HG03571 (cell line): ENCODE data around the gene TSPAN12.

ENCODE experiments used
- ATAC-seq: cut with Tn5 transposase; IDR thresholded peaks from one replicate; pipeline ENCODE4 v1.9.1; 2021; ENCODE audit not compliant: unreplicated experiment

Gene TSPAN12

DNA sequence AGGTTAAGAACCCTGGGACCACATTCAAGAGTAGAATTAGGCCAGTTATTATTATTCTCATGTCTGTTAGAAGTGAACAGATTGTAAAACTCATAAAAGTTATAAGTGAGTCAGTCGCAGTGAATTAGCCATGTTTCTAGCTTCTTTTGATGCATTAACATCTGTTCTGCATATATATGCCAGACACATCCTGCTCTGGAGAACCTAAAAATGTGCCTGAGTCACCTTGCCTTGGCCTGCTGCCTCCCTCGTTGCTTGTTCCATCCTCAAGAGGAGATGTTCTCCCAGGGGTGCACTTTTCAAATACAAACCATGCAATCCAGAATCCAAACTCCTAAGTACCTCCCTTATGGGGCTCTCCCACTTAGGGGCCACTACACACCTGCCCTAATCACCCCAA, 14.8 kb downstream of the TSPAN12 start:
- ATAC-seq, result no peak

DNA sequence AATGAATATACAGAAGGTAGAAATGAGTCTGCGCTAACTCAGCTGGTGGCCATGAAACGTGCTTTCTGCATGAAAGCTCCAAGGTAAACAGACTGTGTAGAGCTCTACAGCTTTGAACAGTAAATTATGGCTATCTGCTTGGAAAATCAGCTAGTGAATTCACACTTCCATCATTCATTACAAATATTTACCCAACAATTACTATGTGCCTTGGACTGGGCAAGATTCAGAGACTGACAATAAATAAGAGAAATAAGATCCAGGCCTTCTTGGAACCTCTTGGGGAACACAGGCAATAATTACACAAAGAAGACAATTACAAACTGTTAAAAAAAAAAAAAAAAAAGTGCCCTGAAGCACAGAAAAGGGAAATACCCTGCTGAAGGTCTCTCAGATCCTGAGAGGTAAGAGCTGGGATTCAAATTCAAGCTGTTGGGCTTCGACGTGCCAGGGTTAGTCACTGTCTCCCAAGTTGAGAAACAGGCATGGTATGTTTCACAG, 15.8 kb downstream of the TSPAN12 start:
- no peak for ATAC-seq

DNA sequence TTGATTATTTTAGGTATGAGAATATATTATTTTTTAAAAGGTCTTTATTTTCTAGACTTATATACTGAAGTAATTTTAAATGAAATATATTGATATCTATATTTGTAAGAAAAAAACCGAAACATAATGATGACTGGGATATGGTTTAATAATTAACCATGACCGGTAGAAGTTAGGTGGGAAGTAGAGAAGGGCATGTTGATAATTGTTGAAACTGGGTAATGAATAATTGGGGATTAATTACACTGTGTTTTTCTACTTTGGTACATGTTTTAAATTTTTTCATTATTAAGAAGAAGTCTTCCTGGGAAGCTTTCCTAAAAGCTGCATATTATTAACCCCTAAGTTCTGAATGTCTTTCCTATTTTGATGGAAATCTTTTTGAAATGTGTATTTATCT, 16.3 kb downstream of the TSPAN12 start:
- ATAC-seq, result no peak

DNA sequence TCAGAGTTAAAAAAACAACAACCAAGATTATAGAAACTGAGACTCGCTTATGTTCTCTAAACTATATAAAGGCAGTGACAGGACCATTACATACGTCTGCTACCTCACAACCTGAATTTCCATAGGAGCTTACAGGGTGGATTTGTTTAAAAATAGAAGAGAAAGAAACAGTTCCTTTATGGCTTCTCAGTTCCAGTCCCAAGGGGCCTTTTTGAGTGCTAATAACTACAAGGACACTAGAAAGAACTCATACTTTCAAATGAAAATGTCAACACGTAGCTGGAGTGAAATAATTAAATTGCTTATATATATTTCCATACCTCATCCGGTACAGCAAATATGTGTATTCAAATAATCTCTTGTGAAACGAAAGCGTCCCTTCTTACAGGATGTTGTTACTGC, 19.7 kb downstream of the TSPAN12 start:
- no peak for ATAC-seq

DNA sequence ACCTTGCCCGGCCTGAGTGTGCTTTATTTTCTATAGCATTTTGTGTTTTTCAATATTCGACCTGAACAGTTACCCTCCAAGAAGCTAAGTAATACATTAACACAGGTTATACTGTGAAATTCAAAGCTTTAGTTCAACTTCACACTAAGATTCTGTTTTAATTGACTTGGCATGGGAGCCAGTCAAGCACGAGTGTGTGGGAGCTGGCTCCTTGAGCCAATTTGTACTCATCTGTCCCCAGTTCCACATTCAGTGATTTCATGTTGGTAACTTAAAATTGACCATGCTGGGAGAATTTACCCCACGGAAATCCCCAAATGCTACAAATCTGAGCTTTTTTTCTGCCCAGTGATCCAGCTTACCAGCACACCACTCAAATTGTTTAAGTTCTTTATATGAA, 20.3 kb downstream of the TSPAN12 start:
- peak; percentile 40 for ATAC-seq

DNA sequence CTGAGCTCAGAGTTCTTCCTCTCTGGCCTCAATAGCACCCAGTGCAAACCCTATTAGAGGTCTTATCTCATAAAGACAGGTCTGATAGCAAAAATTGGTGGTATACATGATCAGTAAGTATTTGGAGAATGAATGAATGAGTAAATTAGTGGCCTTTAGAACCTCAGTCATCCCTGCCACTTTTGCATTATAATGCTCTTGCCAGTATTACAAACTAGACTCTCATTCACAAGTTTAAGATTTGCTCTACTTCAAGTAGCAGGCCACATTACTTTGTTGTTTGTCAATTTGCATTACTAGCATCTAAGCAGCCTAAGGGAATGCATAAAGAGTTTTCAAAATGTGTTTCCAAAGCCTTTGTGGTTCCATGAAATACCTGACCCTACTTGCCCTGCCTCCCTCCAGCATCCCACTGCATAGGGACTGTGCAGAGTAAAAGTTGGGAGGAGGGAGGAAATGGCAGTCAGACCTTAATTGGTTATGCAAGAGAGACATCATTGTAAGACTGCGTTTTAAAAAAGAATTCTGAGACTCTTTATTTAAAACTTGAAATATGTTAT, 21.3 kb downstream of the TSPAN12 start:
- no peak for ATAC-seq

DNA sequence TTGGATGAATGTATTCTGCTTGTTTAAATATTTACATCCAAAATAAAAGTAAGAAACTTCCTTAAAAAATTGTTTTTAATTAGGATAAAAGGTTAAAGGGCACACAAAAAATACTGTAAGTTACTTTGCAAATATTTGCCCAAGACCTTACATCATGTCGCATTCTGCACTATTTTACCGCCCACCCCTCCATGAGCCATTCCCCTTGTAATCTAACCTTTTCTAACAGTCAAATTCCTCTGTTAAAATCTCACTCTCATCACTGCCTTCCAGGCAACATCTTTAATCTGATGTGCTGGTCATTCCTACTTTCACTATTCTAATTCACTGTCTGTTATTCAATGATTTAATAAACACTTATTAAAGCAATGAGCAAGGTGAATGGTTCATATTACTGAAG, 23.2 kb downstream of the TSPAN12 start:
- ATAC-seq, result no peak

DNA sequence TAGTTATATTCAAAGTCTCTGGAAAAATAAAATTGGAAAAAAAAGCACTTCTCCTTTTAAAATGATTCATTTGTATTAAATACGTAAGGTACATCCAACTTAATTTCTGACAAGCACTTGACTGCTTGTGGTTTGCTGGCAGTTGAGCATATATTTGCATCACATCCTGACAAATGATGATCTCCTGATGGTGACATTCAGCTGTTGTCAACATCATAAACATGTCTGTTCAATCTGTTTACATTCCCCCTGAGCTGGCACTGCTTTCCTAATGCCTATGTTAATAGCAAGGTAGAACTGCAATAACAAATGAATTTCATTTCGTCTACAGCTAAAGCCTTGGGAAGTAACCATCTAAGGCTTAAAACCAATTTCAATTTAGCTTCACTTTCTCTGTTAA, 24.4 kb downstream of the TSPAN12 start:
- no peak for ATAC-seq

DNA sequence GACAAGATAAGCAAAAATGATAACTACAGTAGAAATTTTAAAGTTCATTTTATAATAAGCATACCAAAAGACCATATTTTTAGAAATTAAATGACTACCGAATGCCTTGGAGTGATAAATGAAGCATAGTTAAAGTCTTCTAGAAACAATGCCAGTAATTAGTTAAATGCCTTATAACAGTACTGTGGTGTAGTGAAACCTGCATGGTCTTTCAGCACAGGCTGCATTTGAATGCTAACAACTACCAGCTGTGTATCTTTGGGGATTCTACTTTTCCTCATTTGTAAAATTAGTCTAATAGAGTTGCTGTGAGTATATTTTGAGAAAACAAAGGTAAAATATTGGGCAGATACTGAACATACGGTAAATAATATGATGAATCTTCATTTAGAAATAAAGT, 25.1 kb downstream of the TSPAN12 start:
- ATAC-seq, result no peak

DNA sequence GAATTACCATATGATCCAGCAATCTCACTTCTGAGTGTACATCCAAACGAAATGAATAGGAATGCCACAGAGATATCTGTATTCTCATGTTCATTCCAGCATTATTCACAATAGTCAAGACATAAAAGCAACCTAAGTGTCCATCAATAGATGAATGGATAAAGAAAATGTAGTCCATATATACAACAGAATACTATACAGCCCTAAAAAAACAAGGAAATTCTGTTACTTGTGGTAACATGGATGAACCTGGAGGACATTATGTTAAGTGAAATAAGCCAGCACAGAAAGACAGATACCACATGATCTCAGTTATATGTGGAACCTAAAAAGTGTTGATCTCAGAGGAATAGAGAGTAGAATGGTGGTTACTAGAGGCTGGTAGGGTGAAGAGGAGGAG, 26.7 kb downstream of the TSPAN12 start:
- no peak for ATAC-seq

DNA sequence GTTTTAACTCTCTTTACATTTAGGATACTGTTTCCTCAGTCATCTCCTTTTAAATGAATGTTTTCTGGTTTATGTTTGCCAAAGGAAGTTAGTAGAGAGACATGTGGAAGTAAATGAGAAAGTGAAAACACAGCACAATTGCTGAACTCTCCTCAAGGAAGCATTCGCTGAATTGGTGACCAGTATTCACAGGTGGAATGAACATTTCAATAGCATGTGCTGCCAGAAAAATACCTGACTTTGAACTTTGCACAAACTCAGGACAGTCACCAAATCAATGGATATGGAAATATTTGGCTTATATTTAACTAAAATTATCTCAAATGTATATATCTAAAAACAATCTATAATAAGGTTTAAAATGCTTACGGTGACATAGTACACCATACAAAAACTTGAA, 28.5 kb downstream of the TSPAN12 start:
- no peak for ATAC-seq

DNA sequence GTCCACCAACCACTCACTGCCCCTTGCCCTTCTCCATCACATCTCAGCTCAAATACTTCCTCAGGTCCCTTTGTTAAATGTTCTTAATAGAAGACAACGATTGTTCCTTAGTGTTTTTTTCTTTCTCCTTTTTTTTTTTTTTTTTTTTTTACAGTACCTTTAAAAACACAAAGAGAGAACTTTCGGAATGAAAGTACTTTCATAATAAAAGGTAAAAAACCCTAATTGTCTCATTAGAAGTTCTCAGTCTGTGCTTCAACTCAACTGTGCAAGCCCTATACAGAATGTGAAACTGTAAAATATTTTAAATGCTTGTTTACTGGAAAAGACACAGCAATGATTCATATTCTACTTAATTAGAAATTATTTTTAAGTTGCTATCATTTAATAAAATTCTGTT, 29.4 kb downstream of the TSPAN12 start:
- no peak for ATAC-seq

DNA sequence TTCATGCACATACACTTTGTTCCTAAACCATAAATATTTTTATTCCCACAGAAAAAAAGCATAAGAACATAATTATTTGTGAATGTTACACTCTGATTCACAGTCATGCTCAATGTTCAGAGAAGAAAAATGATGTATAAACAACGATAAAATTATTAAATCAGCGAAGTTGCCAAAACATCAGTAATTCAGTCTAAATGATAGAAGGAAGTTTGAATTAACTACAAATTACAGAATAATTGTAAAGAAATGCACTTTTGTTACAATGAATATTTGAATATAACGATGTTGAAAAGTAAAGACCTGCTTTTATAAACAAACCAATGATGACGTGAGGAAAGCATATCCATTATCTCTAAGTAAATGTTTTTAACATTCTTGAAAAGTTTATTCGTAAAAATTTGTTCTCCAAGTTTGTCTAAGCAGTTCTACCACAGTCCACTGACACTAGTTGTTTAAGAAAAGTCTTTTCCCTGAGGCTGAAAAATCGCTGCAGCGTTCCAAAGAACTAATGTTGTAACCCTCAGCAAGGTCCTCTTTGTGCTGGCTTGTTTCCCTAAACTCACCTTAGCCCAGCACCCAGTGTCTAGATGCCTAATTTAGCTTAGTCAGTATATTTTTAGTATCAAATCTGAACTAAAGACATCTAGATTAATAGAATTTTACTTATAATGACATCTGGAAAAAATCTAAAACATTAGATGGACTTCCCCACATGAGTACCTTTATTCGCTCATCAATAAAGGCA, 30.4 kb downstream of the TSPAN12 start:
- no peak for ATAC-seq

DNA sequence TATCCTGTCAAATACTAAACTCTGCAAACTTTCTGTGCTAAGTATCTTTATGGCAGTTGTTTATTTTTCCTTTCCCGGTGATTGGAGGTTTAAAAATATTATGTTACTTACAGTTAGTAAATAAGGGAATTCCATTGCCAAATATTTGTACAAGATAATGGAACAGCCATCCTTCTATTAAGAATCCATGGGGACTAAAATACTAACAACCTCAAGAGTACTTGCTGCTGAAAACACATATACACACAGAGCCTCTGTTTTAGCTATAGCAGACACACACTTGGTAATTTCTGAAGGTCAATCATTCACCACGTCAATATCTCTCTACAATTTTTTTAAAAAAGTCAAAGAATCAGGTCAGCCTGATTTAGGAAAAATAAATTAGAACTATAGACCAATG, 32.4 kb downstream of the TSPAN12 start:
- ATAC-seq, result no peak

DNA sequence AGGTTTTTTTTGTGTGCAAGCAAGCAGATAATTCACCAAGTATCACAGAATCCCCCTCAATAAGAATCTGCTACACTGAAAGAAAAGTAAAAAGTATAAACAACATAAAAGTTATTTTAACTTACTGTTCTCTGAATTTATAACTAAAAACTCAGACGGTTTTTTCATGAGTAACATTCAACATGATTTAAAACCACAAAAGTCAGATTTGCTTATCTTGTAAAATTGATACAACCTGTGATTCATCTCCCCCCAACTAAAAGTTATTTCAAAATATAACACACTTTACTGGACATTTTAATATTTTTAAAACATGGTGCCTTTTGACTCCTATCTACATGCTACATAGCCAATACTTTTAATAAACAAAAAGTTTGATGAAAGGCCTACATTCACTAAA, 32.8 kb downstream of the TSPAN12 start:
- no peak for ATAC-seq

DNA sequence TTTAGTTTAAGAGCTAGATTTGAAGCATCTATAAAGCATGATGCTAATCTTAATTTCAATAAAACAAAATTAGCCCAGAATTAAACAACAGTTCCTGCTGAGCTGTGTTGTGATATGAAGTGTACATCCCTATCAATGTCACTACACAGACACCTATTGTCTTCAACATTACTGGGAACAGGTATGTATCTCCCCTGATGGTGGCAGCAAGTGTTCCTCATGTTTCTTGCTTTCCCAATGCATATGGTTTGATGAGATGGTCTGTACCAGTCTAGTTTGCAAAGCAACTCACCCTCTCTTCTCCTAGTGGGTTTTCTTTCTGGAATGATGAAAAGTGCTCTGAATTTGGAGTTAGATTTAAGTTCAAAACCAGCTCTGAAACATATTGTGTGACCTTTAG, 38.1 kb downstream of the TSPAN12 start:
- ATAC-seq, result no peak

DNA sequence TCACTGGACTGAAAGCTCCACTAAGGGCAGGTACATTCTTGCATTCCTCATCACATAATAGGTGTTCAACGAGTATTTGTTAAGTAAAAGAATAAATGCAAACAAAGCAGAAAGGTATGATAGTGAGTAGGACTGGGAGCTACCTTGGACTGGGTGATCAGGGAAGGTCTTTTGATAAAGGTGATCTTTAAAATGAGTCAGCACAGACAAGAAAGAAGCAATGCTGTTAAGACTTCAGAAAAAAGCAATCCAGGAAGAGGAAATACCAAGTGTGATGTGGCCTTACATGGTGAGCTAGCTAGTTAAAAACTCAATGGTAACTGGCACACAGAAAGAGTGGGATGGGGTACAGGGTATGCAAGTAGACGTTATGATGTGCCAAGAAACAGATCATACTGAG, 40.1 kb downstream of the TSPAN12 start:
- no peak for ATAC-seq

DNA sequence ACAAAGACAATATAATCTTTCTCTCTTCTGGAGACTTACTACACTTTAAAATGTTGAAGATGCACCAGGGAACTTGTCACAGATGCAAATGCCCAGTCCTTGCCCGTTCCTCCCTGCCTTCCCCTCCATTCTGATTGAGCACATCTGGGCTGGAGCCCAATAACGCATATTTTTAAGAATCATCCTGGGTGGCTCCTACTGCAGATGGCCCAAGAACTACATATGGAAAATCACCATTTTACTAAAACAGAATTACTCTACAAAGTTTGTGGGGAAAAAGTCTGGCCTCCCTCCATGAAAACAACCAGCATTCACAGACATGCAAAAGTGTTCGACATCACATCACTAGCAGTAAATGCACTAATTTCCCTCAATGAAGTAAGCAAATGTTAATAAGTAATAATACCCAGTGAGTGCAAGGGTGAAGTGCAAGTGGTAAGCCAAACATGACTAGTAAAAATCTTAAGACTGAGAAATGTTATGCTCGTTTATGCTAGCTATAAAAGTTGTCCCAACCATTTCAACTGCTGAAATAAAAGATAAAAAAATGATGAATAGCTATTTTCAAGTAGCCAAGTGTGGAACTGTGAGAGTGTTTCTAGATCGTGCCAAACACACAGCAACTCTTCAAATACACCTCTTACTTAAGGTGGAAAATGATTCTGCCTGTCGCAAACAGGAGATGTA, 43.5 kb downstream of the TSPAN12 start:
- no peak for ATAC-seq

DNA sequence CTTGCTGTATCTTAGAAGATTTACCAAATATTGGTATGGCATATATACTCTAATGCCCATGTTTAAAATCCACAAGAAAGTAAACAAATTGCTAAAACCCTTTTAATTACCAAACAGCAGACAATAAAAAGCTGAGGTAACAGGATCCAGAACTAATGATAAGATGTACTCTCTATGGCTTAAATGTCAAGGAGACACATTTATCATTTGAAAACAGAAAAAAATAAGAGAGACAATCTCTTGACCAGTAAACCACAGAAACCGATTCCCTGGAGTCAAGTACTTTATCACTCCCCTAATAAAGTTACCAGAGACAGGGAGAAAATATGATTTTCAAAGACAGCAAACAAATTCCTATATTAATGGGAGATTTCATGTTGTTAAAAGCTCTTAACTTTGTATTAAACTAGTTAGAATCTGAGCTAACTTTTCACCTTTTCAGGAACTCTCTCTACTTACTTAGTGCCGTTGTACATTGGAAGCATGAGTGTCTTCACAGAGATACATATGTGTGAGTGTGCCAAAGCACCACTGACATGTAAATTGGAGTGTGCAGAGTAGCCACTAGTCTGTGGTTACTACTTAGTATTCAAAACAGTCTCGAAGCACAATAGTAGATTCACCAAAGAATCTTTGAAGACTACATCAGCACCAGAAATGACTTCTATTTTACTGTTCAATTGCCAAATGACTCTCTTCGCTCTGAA, 44.2 kb downstream of the TSPAN12 start:
- ATAC-seq, result no peak

DNA sequence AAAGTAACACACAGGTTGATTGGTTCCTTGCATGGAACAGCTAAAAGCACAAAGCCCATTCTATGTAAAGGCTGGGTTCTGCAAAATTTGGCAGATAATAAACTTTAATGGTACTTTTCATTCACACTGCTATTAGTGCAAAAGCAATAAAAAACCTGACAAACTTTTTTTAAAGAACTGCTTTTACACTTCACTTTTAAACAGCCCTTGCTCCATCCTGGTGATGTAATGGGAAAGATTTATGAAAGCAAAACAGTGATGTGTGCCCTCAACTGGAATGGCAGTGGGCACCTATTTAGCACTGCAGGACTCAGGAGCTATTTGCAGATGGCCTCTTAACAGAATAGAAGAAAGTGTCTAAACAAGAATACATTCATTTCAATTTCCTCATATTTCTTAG, 44.9 kb downstream of the TSPAN12 start:
- no peak for ATAC-seq

DNA sequence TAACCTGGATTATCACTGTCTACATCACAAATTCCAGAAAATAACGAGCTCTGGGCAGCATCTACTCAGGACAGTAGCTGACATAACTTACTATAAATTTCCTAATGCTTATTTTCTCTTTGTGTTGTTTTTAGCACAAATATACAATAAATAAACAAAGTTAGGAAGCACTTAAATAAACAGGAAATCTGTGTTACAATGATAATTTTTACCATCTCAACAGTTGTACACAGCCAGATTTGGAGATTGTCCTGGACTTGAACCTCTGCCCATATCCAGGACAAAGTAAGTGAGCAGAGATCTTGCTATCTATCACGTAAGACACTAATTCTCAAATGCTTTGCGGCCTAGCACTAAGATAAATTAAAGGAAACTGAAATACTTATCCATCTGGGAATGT, 48.7 kb downstream of the TSPAN12 start:
- no peak for ATAC-seq

DNA sequence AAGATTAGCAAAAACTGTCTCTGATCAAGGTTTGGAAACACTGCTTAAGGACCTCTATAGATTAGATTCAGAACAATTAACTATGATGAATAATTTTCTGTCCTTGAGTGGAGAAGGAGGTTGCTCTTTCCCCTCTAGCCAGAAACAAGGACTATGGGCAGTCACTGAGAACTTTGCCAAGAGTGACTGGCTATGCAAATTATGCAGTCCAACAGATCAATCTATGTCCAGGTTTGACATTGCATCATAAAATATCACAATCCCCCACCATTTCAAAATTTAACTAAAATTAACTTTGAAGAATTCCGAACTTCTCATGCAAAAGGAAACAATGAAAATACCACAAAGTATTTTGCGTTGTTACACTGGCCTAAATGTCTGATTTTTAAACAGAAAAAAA, 50.6 kb downstream of the TSPAN12 start:
- no peak for ATAC-seq
